K562 (cell line): ENCODE results near the gene DHX36. TPM values are rescaled to one million over a fixed set of nuclear protein-coding genes. Genes with fewer than 3 reads are reported as not detected.

ENCODE experiments used
- ATAC-seq: fragments of 200-7000 bp; cut with Tn5 transposase; 3 replicates; pipeline ENCODE4 v1.9.1; 2020; ENCODE audit warnings: moderate library complexity
- BruUV-seq: library from RNA; stranded (reverse); fragments of 400-500 nt; replicated peaks from 2 replicates; lab custom pipeline; 2021; lab: Mats Ljungman, UMichigan
- CTCF ChIA-PET: fragments of 300-600 bp; formaldehyde crosslinking; extraction: SDS; loops from one replicate; lab custom pipeline; 2021; ENCODE audit warnings: low intra/inter-chr PET ratio; lab: Yijun Ruan, JAX
- POLR2A ChIA-PET: fragments of 300-600, 350-650 bp; sonication (Branson Sonifier 250); formaldehyde crosslinking; extraction: SDS; loops from one replicate; lab custom pipeline; 2021; ENCODE audit warnings: antibody characterized with exemption, inconsistent platforms; lab: Yijun Ruan, JAX
- DNase-seq, 4 experiments: peaks; one replicate each; pipeline versions ENCODE4 v3.0.0 to v3.0.0-alpha.2; 2011 to 2018; ENCODE audit warnings: low spot score in 3 of 4, mixed read lengths in 3 of 4; ENCODE audit errors: extremely low read depth in 1 of 4
- FAIRE-seq: peaks from 2 replicates; lab custom pipeline; 2011; peaks lifted over from hg19 to GRCh38; lab: Jason Lieb, UNC
- H2AFZ ChIP-seq: 2 replicates; pipeline ENCODE4 v1.6.0; 2011; ENCODE audit warnings: low read depth, low read length, control low read depth, inconsistent platforms
- H3K27ac ChIP-seq: fragments of 200-600 bp; 3 replicates; pipeline ENCODE4 v1.8.0; 2011; ENCODE audit warnings: low read depth, mild to moderate bottlenecking, control low read depth, inconsistent platforms, low read length, moderate library complexity, mixed read lengths; ENCODE audit errors: extremely low read depth
- H3K27me3 ChIP-seq, 2 experiments: fragments of 300-600 bp in 1 of 2; 2 replicates in 1 of 2; 3 replicates in 1 of 2; pipeline versions ENCODE4 v1.6.0 to v1.8.0; 2011; ENCODE audit warnings: inconsistent platforms in 2 of 2, low read length in 2 of 2, mild to moderate bottlenecking in 1 of 2, mixed read lengths in 1 of 2, moderate library complexity in 1 of 2; ENCODE audit not compliant: control insufficient read depth in 2 of 2, insufficient read depth in 2 of 2
- H3K36me3 ChIP-seq: fragments of 300-600 bp; 3 replicates; pipeline ENCODE4 v1.8.0; 2011; ENCODE audit warnings: mild to moderate bottlenecking, low read length, inconsistent platforms; ENCODE audit not compliant: control insufficient read depth, insufficient read depth
- H3K4me1 ChIP-seq, 2 experiments: fragments of 200-600 bp in 1 of 2; replicated peaks in 1 of 2; 2 replicates in 1 of 2; 3 replicates in 1 of 2; pipeline versions ENCODE4 v1.5.1 to v1.8.0; 2011; ENCODE audit warnings: inconsistent platforms in 2 of 2, low read length in 2 of 2, mild to moderate bottlenecking in 1 of 2, mixed read lengths in 1 of 2, moderate library complexity in 1 of 2; ENCODE audit not compliant: control insufficient read depth in 2 of 2, insufficient read depth in 2 of 2
- H3K4me2 ChIP-seq: 2 replicates; pipeline ENCODE4 v1.6.1; 2011; ENCODE audit warnings: low read length, control low read depth, inconsistent platforms, mixed read lengths; ENCODE audit not compliant: insufficient read depth
- H3K4me3 ChIP-seq: fragments of 200-600 bp; sonication (generic), shearing (Covaris generic); 2 replicates; pipeline ENCODE4 v1.5.1; 2016; ENCODE audit warnings: control low read depth, inconsistent platforms
- H3K79me2 ChIP-seq: fragments of 200-600 bp; 3 replicates; pipeline ENCODE4 v1.8.0; 2011; ENCODE audit warnings: low read length, inconsistent platforms; ENCODE audit not compliant: control insufficient read depth, insufficient read depth
- H3K9ac ChIP-seq, 2 experiments: 2 replicates each; pipeline versions ENCODE4 v1.6.0 to v1.6.1; 2011; ENCODE audit warnings: low read depth in 2 of 2, low read length in 2 of 2, control low read depth in 1 of 2, inconsistent platforms in 1 of 2, mild to moderate bottlenecking in 1 of 2, mixed read lengths in 1 of 2; ENCODE audit not compliant: insufficient read depth in 1 of 2
- H3K9me1 ChIP-seq: one replicate; pipeline ENCODE4 v1.6.0; 2011; ENCODE audit warnings: inconsistent platforms, mild to moderate bottlenecking, low read length, moderate library complexity; ENCODE audit not compliant: control insufficient read depth, insufficient read depth
- H3K9me3 ChIP-seq: replicated peaks from 2 replicates; pipeline ENCODE4 v1.5.1; 2011; ENCODE audit warnings: low read depth, low read length, inconsistent platforms; ENCODE audit not compliant: control insufficient read depth, insufficient read depth
- H4K20me1 ChIP-seq: replicated peaks from 2 replicates; pipeline ENCODE4 v1.6.1; 2011; ENCODE audit warnings: low read length, inconsistent platforms, mixed read lengths; ENCODE audit not compliant: control insufficient read depth, insufficient read depth
- CAMTA2 ChIP-seq: fragments of 250-450 bp; sonication (Bioruptor Pico); conservative IDR thresholded peaks from 2 replicates; pipeline ENCODE4 v1.5.1; 2022
- CREM ChIP-seq: IDR thresholded peaks from 2 replicates; pipeline ENCODE4 v1.6.1; 2014; ENCODE audit warnings: antibody characterized with exemption, low read depth
- DLX4 ChIP-seq: fragments of 250-450 bp; sonication (Bioruptor Pico); IDR thresholded peaks from 2 replicates; pipeline ENCODE4 v1.6.1; 2021; ENCODE audit warnings: mild to moderate bottlenecking
- E2F5 ChIP-seq: sonication (generic); formaldehyde crosslinking; IDR thresholded peaks from 2 replicates; pipeline ENCODE4 v1.8.0; 2022; ENCODE audit warnings: mild to moderate bottlenecking, missing genetic modification reagents
- E4F1 ChIP-seq: fragments of 250-450 bp; sonication (Bioruptor Pico); IDR thresholded peaks from 2 replicates; pipeline ENCODE4 v1.5.0; 2021; ENCODE audit warnings: mild to moderate bottlenecking, borderline replicate concordance
- ETV6 ChIP-seq, 3 experiments: fragments of 150-350 bp in 1 of 3; sonication (generic) in 1 of 3; formaldehyde crosslinking in 1 of 3; IDR thresholded peaks; 2 replicates each; pipeline versions ENCODE4 v1.6.1 to v1.8.0; 2014 to 2022; ENCODE audit warnings: borderline replicate concordance in 2 of 3, low read depth in 2 of 3, antibody characterized with exemption in 1 of 3, low read length in 1 of 3, mild to moderate bottlenecking in 1 of 3, missing genetic modification reagents in 1 of 3
- FOXK2 ChIP-seq, 2 experiments: fragments of 450-650 bp; IDR thresholded peaks in 1 of 2; conservative IDR thresholded peaks in 1 of 2; 2 replicates each; pipeline ENCODE4 v1.6.1; 2016; ENCODE audit warnings: low read depth in 2 of 2, mild to moderate bottlenecking in 1 of 2
- MBD2 ChIP-seq: sonication (generic); IDR thresholded peaks from 2 replicates; pipeline ENCODE4 v1.6.1; 2016; ENCODE audit warnings: low read depth, borderline replicate concordance
- NR4A1 ChIP-seq, 2 experiments: fragments of 250-450 bp in 1 of 2; fragments of 450-650 bp in 1 of 2; sonication (Bioruptor Pico) in 1 of 2; IDR thresholded peaks; 2 replicates each; pipeline versions ENCODE4 v1.4.0 to v1.6.1; 2016 to 2020; ENCODE audit warnings: mild to moderate bottlenecking in 2 of 2, missing compliant biosample characterization in 1 of 2, missing genetic modification characterization in 1 of 2, moderate library complexity in 1 of 2
- STAT5A ChIP-seq: IDR thresholded peaks from 2 replicates; pipeline ENCODE4 v1.6.1; 2012; ENCODE audit warnings: low read length, inconsistent platforms, borderline replicate concordance
- THRAP3 ChIP-seq: fragments of 450-650 bp; IDR thresholded peaks from 2 replicates; pipeline ENCODE4 v1.6.1; 2016; ENCODE audit warnings: mild to moderate bottlenecking, inconsistent platforms, borderline replicate concordance
- ZNF212 ChIP-seq: fragments of 450-650 bp; formaldehyde crosslinking; IDR thresholded peaks from 2 replicates; pipeline ENCODE4 v1.4.0; 2020; ENCODE audit warnings: mild to moderate bottlenecking
- ZNF609 ChIP-seq: sonication (generic); formaldehyde crosslinking; IDR thresholded peaks from 2 replicates; pipeline ENCODE4 v1.8.1; 2023; ENCODE audit warnings: missing genetic modification reagents, mild to moderate bottlenecking, borderline replicate concordance
- WGBS: fragments of 100-300 bp; shearing (Covaris generic); methylation state at CpG from one replicate; pipeline ENCODE4 v1.1.6; 2016; ENCODE audit warnings: low coverage, mixed read lengths; ENCODE audit not compliant: insufficient coverage; ENCODE audit errors: missing lambda C conversion rate; 5-methylcytosine and 5-hydroxymethylcytosine counted together
- in situ Hi-C: fragments of 300-500 bp; cut with MboI; formaldehyde crosslinking; loops from 4 replicates; pipeline ENCODE4 v1.15.0; 2018; ENCODE audit warnings: inconsistent platforms, mixed read lengths
- intact Hi-C: fragments of 100-400 bp; cut with micrococcal nuclease; formaldehyde crosslinking; loops from 2 replicates; pipeline ENCODE4 v1.14.2; 2022
- polyA plus RNA-seq, 8 experiments: library from polyadenylated mRNA; depleted of rRNA in 4 of 8; stranded (reverse) in 5 of 8; unstranded in 3 of 8; fragments of >200 nt; fragmentation: Nextera tagmentation in 2 of 8; fragmentation: Illumina TruSeq in 1 of 8; extraction: Ambion mirVana in 2 of 8; extraction: Trizol in 1 of 8; gene quantifications; 2 replicates each; pipeline versions ENCODE4 v1.2.1 to v1.2.3, GENCODE V29; 2011 to 2014; ENCODE audit warnings: inconsistent platforms in 1 of 8, missing spikeins in 1 of 8
- total RNA-seq, 7 experiments: library from RNA; depleted of rRNA in 6 of 7; stranded (reverse); fragments of >200 nt in 6 of 7; fragmentation: Illumina TruSeq in 2 of 7; extraction: Trizol in 2 of 7; gene quantifications; 2 replicates each; pipeline versions ENCODE4 v1.2.1 to v1.2.3, GENCODE V29; 2011 to 2021; ENCODE audit warnings: low replicate concordance in 1 of 7

DHX36 gene
- total and polyA plus RNA-seq, 9 of the 15 experiments (the other 6 are each of a cell fraction or from before 2014, with no cell fraction given): 44.3 to 98.7 (median 57.0) TPM

- in situ Hi-C loops: no loop called here
- TF ChIP-seq E2F5 (CRISPR knock-in tag) (no peak), DLX4 (CRISPR knock-in tag) (no peak), FOXK2 (conservative IDR thresholded peaks at IDR 0.05 in 1 of 2, IDR thresholded peaks at IDR 0.05 in 1 of 2; ENCODE audit: low read depth in 2 of 2) (no peak), ZNF609 (CRISPR knock-in tag) (no peak), CREM (no peak), MBD2 (no peak), CAMTA2 (CRISPR knock-in tag) (no peak), STAT5A (no peak), E4F1 (CRISPR knock-in tag) (no peak), ZNF212 (CRISPR knock-in tag) (no peak), NR4A1 (CRISPR knock-in tag; IDR thresholded peaks at IDR 0.05) (no peak), NR4A1 (tag; IDR thresholded peaks at IDR 0.05) (no peak), THRAP3 (no peak), ETV6 (IDR thresholded peaks at IDR 0.05; ENCODE audit: borderline replicate concordance in 1 of 2, low read depth in 2 of 2, low read length in 1 of 2) (no peak), ETV6 (CRISPR knock-in tag; IDR thresholded peaks at IDR 0.05; ENCODE audit: borderline replicate concordance) (no peak)
Observed at GRCh38 chr3:154227531-154227930, 96.8 kb downstream of the DHX36 start.

More at GRCh38 chr3:154227531-154227930, 96.8 kb downstream of the DHX36 start:
- H3K4me1 ChIP-seq: no peaks in the 10 kb centered on the region; a peak in 3 of 5 replicates
- 52% methylated on average over 3 of the region's 3 CpGs for WGBS
- POLR2A ChIA-PET: no interaction called here
- H4K20me1 ChIP-seq: no peaks in the 10 kb centered on the region
- no peaks in the 10 kb centered on the region for H3K79me2 ChIP-seq
- no peak overlapping the region for H3K4me2 ChIP-seq
- H2AFZ ChIP-seq: peak overlapping the region; percentile 48; the same call in 1 of the 2 replicates
- no peak overlapping the region for H3K4me3 ChIP-seq
- H3K36me3 ChIP-seq: no peaks in the 10 kb centered on the region
- DNase-seq: no peak
- no peak overlapping the region for H3K27ac ChIP-seq
- FAIRE-seq: no peak
- peaks cover 0 to 4% of the 10 kb centered on the region in 2 experiments; a peak in 1 of 5 replicates for H3K27me3 ChIP-seq
- no peak overlapping the region for H3K9ac ChIP-seq
- H3K9me3 ChIP-seq: no peaks in the 10 kb centered on the region
- ATAC-seq: no peak
- H3K9me1 ChIP-seq: no peaks in the 10 kb centered on the region
- no TSS peak for BruUV-seq
- CTCF ChIA-PET: no interaction called here
- intact Hi-C loops: no loop called here
